Loucy (cell line): Measurements from ENCODE around the gene ZNF541.

ENCODE experiments used
- CTCF ChIP-seq: fragments of 200-600 bp; sonication (generic); conservative IDR thresholded peaks from 2 replicates; pipeline ENCODE4 v1.5.1; 2014; ENCODE audit warnings: mild to moderate bottlenecking, antibody characterized with exemption, low read length
- EZH2phosphoT487 ChIP-seq: fragments of 200-600 bp; IDR thresholded peaks from 2 replicates; pipeline ENCODE4 v1.6.1; 2018; ENCODE audit warnings: antibody characterized with exemption, mild to moderate bottlenecking, moderate library complexity, borderline replicate concordance

- no peak for TF ChIP-seq CTCF
- no peak for TF ChIP-seq EZH2phosphoT487
Measured at GRCh38 chr19:47544075-47544474, 28.9 kb downstream of the ZNF541 start.
